ENCODE results near the gene TDRD10. TPM values are rescaled to one million over a fixed set of nuclear protein-coding genes. Genes with fewer than 3 reads are reported as not detected.

Gene TDRD10
- total and polyA plus RNA-seq, 2 experiments from 2014 or later: not detected

DNA sequence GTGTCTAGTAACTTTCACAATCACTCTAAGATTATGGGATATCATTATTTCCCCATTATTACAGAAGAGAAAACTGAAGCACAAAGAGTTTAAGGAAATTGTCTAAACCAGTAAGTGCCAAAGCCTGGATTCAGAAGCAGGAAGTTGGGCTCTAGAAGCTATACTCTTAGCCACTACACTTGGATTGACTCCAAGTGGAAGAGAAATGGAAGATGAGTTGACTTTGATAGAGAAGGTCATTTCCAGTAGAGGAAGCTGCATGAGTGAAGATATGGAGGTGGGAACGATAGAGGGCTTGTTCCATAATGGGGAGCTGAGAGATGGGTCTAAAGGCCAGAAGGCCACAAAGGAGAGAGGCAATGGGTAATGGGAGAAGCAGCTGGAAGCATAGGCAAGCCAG lies 11.7 kb upstream of the TDRD10 start:
- Histone ChIP-seq H3K27ac (no peak overlapping the region), H3F3A (ENCODE audit: insufficient read depth) (no peaks in the 10 kb centered on the region), H3K9me3 (ENCODE audit: low read depth) (no peaks in the 10 kb centered on the region), H3K4me1 (ENCODE audit: insufficient read depth) (no peaks in the 10 kb centered on the region), H3K36me3 (ENCODE audit: low read depth) (no peaks in the 10 kb centered on the region), H3K9me2 (ENCODE audit: insufficient read depth) (no peaks in the 10 kb centered on the region), H3K4me2 (ENCODE audit: unreplicated experiment) (no peak overlapping the region), H4K20me1 (ENCODE audit: insufficient read depth) (no peaks in the 10 kb centered on the region), H3K27me3 (replicated peaks; ENCODE audit: insufficient read depth) (peaks cover 53% of the 10 kb centered on the region), H3K9ac (no peak overlapping the region), H3K79me2 (ENCODE audit: insufficient read depth) (no peaks in the 10 kb centered on the region), H3K4me3 (no peak overlapping the region), H2AFZ (no peak overlapping the region)
- 79 to 89% methylated on average over 1 of the region's 1 CpG for WGBS, 2 experiments (ENCODE audit: low coverage in 1 of 2, low lambda C conversion rate in 2 of 2, missing lambda C conversion rate in 2 of 2)
- no peak for TF ChIP-seq EZH2 (IDR thresholded peaks at IDR 0.05; ENCODE audit: insufficient read depth, poor library complexity, severe bottlenecking)
- no peak for TF ChIP-seq EZH2phosphoT487 (IDR thresholded peaks at IDR 0.05; ENCODE audit: insufficient read depth, low read depth)
- in situ Hi-C loops (cut with MboI): no loop called here
- no peak for DNase-seq

DNA sequence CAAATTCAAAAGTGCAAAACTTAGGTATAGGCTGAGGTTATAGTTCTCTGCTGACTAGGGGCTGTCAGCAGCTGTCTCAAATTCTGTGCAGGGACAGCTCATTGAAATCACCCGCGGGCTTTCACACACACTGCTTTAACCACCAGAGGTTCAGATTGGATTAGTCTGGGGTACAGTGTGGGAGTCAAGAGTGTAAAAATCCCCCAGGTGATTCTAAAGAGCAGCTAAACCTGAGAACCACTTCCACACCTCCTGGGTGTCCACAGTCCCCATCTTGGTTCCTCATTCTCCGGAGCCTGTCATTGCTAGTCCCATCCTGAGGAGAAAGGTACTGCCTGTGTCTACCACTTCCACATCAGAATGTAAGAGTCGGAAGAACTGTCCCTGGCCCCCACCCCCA lies 9.9 kb upstream of the TDRD10 start:
- Histone ChIP-seq H3K9me2 (ENCODE audit: insufficient read depth) (no peaks in the 10 kb centered on the region), H3K9ac (no peak overlapping the region), H3K27me3 (replicated peaks; ENCODE audit: insufficient read depth) (peaks cover 70% of the 10 kb centered on the region), H3K27ac (no peak overlapping the region), H3K36me3 (ENCODE audit: low read depth) (no peaks in the 10 kb centered on the region), H3K79me2 (ENCODE audit: insufficient read depth) (no peaks in the 10 kb centered on the region), H3K4me1 (ENCODE audit: insufficient read depth) (no peaks in the 10 kb centered on the region), H3K4me3 (no peak overlapping the region), H3K4me2 (ENCODE audit: unreplicated experiment) (no peak overlapping the region), H3F3A (ENCODE audit: insufficient read depth) (no peaks in the 10 kb centered on the region), H2AFZ (no peak overlapping the region), H3K9me3 (ENCODE audit: low read depth) (no peaks in the 10 kb centered on the region), H4K20me1 (ENCODE audit: insufficient read depth) (no peaks in the 10 kb centered on the region)
- TF ChIP-seq EZH2phosphoT487 (IDR thresholded peaks at IDR 0.05; ENCODE audit: insufficient read depth, low read depth) (no peak), EZH2 (IDR thresholded peaks at IDR 0.05; ENCODE audit: insufficient read depth, poor library complexity, severe bottlenecking) (no peak)
- in situ Hi-C loops (cut with MboI): no loop called here
- no peak for DNase-seq
- 89 to 94% methylated on average over 4 of the region's 4 CpGs for WGBS, 2 experiments (ENCODE audit: low coverage in 1 of 2, low lambda C conversion rate in 2 of 2, missing lambda C conversion rate in 2 of 2)

DNA sequence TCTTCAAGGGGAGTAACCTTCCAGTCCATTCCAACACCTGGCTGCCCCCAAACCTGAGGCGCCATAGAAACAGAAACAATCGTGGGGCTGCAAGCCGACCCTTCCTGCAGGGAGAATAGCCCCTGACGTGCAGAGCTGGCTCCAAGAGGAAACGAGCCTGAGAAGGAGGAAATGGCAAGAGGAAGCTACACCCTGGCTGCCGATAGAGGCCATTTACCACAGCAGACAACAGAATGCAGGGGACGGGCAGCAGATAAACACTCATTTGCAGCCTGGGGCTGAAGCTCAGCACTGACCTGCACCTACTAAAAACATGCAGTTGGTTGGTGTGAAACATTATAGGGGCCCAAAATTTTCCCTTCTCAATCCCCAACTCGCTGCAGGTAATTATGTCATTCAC lies 8.7 kb upstream of the TDRD10 start:
- Histone ChIP-seq H3K79me2 (ENCODE audit: insufficient read depth) (no peaks in the 10 kb centered on the region), H3K9me2 (ENCODE audit: insufficient read depth) (no peaks in the 10 kb centered on the region), H3K9ac (no peak overlapping the region), H4K20me1 (ENCODE audit: insufficient read depth) (no peaks in the 10 kb centered on the region), H3K4me3 (no peak overlapping the region), H3K27ac (no peak overlapping the region), H3K4me2 (ENCODE audit: unreplicated experiment) (no peak overlapping the region), H3F3A (ENCODE audit: insufficient read depth) (no peaks in the 10 kb centered on the region), H2AFZ (no peak overlapping the region), H3K4me1 (ENCODE audit: insufficient read depth) (no peaks in the 10 kb centered on the region), H3K27me3 (replicated peaks; ENCODE audit: insufficient read depth) (peaks cover 76% of the 10 kb centered on the region), H3K9me3 (ENCODE audit: low read depth) (no peaks in the 10 kb centered on the region), H3K36me3 (ENCODE audit: low read depth) (no peaks in the 10 kb centered on the region)
- WGBS, 2 experiments (ENCODE audit: low coverage in 1 of 2, low lambda C conversion rate in 2 of 2, missing lambda C conversion rate in 2 of 2): 37 to 39% methylated on average over 8 of the region's 8 CpGs
- no peak for TF ChIP-seq EZH2phosphoT487 (IDR thresholded peaks at IDR 0.05; ENCODE audit: insufficient read depth, low read depth)
- no peak for TF ChIP-seq EZH2 (IDR thresholded peaks at IDR 0.05; ENCODE audit: insufficient read depth, poor library complexity, severe bottlenecking)
- in situ Hi-C loops (cut with MboI): no loop called here
- no peak for DNase-seq

DNA sequence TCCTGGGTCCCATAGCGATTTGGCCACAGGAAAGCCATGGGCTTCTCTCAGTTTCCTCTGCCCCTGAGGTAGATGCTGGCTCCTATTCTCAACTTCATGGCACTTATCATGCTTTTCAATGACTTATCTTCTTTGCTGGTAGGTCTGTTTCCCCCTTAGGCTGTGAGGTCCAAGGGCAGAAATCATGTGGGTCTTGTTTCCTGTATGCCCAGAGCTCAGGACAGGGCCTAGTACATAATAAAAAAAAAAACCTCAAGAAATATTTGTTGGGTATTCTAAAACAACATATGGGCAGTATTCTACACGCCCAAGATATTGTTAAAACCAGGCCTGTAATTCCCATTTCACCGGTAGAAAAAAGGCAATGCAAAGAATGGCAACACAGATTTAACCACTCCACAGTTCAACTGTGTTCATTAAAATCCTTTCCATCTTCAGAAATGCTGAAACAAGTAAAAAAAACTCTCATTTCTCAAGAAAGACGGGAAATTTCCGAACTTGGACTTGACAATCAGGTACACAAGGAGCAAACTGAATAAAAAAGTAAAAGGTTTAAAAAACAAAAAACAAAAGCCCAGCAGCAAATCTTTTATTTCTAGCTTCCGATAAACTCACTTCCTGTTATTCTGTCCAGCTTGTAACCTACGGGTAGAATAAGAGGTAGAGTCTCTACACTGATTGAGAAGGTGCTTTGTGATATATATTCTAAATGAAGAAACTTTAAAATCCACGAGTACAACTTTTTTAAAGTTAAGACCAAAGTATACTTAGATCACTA lies 6.3 kb upstream of the TDRD10 start:
- no peak overlapping the region for H3K4me2 ChIP-seq (ENCODE audit: unreplicated experiment)
- no peak for DNase-seq

More for the DNA sequence above, 6.3 kb upstream of the TDRD10 start:
- Histone ChIP-seq H3K4me3 (no peak overlapping the region), H3K27ac (no peak overlapping the region), H3K9ac (no peak overlapping the region), H3K9me2 (ENCODE audit: insufficient read depth) (no peaks in the 10 kb centered on the region), H3K79me2 (ENCODE audit: insufficient read depth) (no peaks in the 10 kb centered on the region), H4K20me1 (ENCODE audit: insufficient read depth) (no peaks in the 10 kb centered on the region), H3K27me3 (replicated peaks; ENCODE audit: insufficient read depth) (peaks cover 79% of the 10 kb centered on the region), H3K4me1 (ENCODE audit: insufficient read depth) (no peaks in the 10 kb centered on the region), H3K9me3 (ENCODE audit: low read depth) (no peaks in the 10 kb centered on the region), H3F3A (ENCODE audit: insufficient read depth) (no peaks in the 10 kb centered on the region), H3K36me3 (ENCODE audit: low read depth) (no peaks in the 10 kb centered on the region), H2AFZ (no peak overlapping the region)
- 80 to 81% methylated on average over 8 of the region's 8 CpGs for WGBS, 2 experiments (ENCODE audit: low coverage in 1 of 2, low lambda C conversion rate in 2 of 2, missing lambda C conversion rate in 2 of 2)
- TF ChIP-seq EZH2 (IDR thresholded peaks at IDR 0.05; ENCODE audit: insufficient read depth, poor library complexity, severe bottlenecking): no peak
- TF ChIP-seq EZH2phosphoT487 (IDR thresholded peaks at IDR 0.05; ENCODE audit: insufficient read depth, low read depth): no peak
- in situ Hi-C loops (cut with MboI): no loop called here

All from GM23248 (cell line).